Measurements from ENCODE around the gene KIR2DL4.
"Not testable (repeated sequence)": the region's sequence is repeated elsewhere in the genome, so short reads cannot be mapped to it uniquely, and the experiment has no call there.

The KIR2DL4 gene

GRCh38 chr19:54803410-54803809 lies at the start of gene KIR2DL4:
KIR2DL4 (plus strand) TSS chr19:54803610; CDS start chr19:54803652, 42 bp downstream.
- DNase-seq: no peak

GRCh38 chr19:54756204-54757110 lies 47.0 kb upstream of the KIR2DL4 start:
- DNase-seq: not testable (repeated sequence)

GRCh38 chr19:54758577-54758976 lies 44.8 kb upstream of the KIR2DL4 start:
- DNase-seq: not testable (repeated sequence)

GRCh38 chr19:54764219-54764618 lies 39.2 kb upstream of the KIR2DL4 start:
- not testable (repeated sequence) for DNase-seq

GRCh38 chr19:54766464-54766863 lies 36.9 kb upstream of the KIR2DL4 start:
- not testable (repeated sequence) for DNase-seq

- DNase-seq: not testable (repeated sequence)
These were observed 33.8 kb upstream of the KIR2DL4 start, which contains the start of gene KIR2DL1 for GRCh38 chr19:54769646-54770045. KIR2DL1 (plus strand) TSS chr19:54769793; CDS start chr19:54769851, 58 bp downstream.

- DNase-seq: not testable (repeated sequence)
These were observed 32.9 kb upstream of the KIR2DL4 start for GRCh38 chr19:54770511-54770910.

- DNase-seq: not testable (repeated sequence)
These were observed 32.1 kb upstream of the KIR2DL4 start for GRCh38 chr19:54771018-54771960.

- not testable (repeated sequence) for DNase-seq
These were observed 30.7 kb upstream of the KIR2DL4 start for GRCh38 chr19:54772666-54773065.

GRCh38 chr19:54775095-54775815 lies 28.2 kb upstream of the KIR2DL4 start:
- not testable (repeated sequence) for DNase-seq

- DNase-seq: not testable (repeated sequence)
These were observed 27.6 kb upstream of the KIR2DL4 start for GRCh38 chr19:54775830-54776229.

- DNase-seq: not testable (repeated sequence)
These were observed 25.6 kb upstream of the KIR2DL4 start for GRCh38 chr19:54777851-54778250.

GRCh38 chr19:54778896-54779295 lies 24.5 kb upstream of the KIR2DL4 start:
- not testable (repeated sequence) for DNase-seq

- not testable (repeated sequence) for DNase-seq
These were observed 20.5 kb upstream of the KIR2DL4 start for GRCh38 chr19:54782916-54783315.

GRCh38 chr19:54786091-54786723 lies 17.2 kb upstream of the KIR2DL4 start:
- DNase-seq: not testable (repeated sequence)

- not testable (repeated sequence) for DNase-seq
These were observed 15.3 kb upstream of the KIR2DL4 start for GRCh38 chr19:54788154-54788553.

GRCh38 chr19:54790711-54791110 lies 12.7 kb upstream of the KIR2DL4 start:
- no peak for DNase-seq

GRCh38 chr19:54791476-54791875 lies 11.9 kb upstream of the KIR2DL4 start:
- no peak for DNase-seq

GRCh38 chr19:54792814-54793213 lies 10.6 kb upstream of the KIR2DL4 start:
- no peak for DNase-seq

GRCh38 chr19:54795758-54796157 lies 7.7 kb upstream of the KIR2DL4 start:
- no peak for DNase-seq

GRCh38 chr19:54804101-54804500 lies 691 bp downstream of the KIR2DL4 start:
- DNase-seq: no peak

- DNase-seq: no peak
These were observed 1.2 kb downstream of the KIR2DL4 start for GRCh38 chr19:54804571-54804970.

Measured in activated CD4-positive, alpha-beta T cell treated with anti-CD3 and anti-CD28 coated beads for 1 hour (primary cell).